K562 (cell line): Measurements from ENCODE around the gene DYSF. TPM values are rescaled to one million over a fixed set of nuclear protein-coding genes. Genes with fewer than 3 reads are reported as not detected.

Experiments
- ARID1B ChIP-seq: fragments of 450-650 bp; IDR thresholded peaks from 2 replicates; pipeline ENCODE4 v1.6.1; 2016; ENCODE audit warnings: antibody characterized with exemption, mild to moderate bottlenecking, inconsistent platforms
- CBFA2T2 ChIP-seq: fragments of 450-650 bp; conservative IDR thresholded peaks from 2 replicates; pipeline ENCODE4 v1.6.1; 2017; ENCODE audit warnings: mild to moderate bottlenecking
- CBFA2T3 ChIP-seq: fragments of 450-650 bp; IDR thresholded peaks from 2 replicates; pipeline ENCODE4 v1.6.1; 2017
- DDX20 ChIP-seq: fragments of 450-650 bp; IDR thresholded peaks from 2 replicates; pipeline ENCODE4 v1.6.1; 2016; ENCODE audit warnings: missing genetic modification characterization, low read depth, mild to moderate bottlenecking, missing compliant biosample characterization, moderate library complexity
- FOXA1 ChIP-seq: fragments of 450-650 bp; IDR thresholded peaks from 2 replicates; pipeline ENCODE4 v1.6.1; 2016; ENCODE audit warnings: mild to moderate bottlenecking, borderline replicate concordance
- HLTF ChIP-seq: fragments of 450-650 bp; IDR thresholded peaks from 2 replicates; pipeline ENCODE4 v1.6.1; 2016
- MTA1 ChIP-seq: fragments of 450-650 bp; IDR thresholded peaks from 2 replicates; pipeline ENCODE4 v1.6.1; 2017; ENCODE audit warnings: borderline replicate concordance
- NFIC ChIP-seq: fragments of 450-650 bp; IDR thresholded peaks from 2 replicates; pipeline ENCODE4 v1.6.1; 2017; ENCODE audit warnings: mild to moderate bottlenecking, inconsistent platforms
- RBM25 ChIP-seq: fragments of 200-400 bp; formaldehyde crosslinking; IDR thresholded peaks from 2 replicates; pipeline ENCODE4 v1.6.1; 2018; ENCODE audit warnings: low read length, low read depth, moderate library complexity; ENCODE audit not compliant: severe bottlenecking
- TAL1 ChIP-seq: fragments of 450-650 bp; IDR thresholded peaks from 2 replicates; pipeline ENCODE4 v1.6.1; 2016; ENCODE audit warnings: mild to moderate bottlenecking
- XRCC4 ChIP-seq: IDR thresholded peaks from one replicate; pipeline ENCODE4 v1.6.1; 2011; ENCODE audit not compliant: insufficient read depth, insufficient read length; ENCODE audit errors: extremely low read depth
- polyA plus RNA-seq, 8 experiments: library from polyadenylated mRNA; depleted of rRNA in 4 of 8; stranded (reverse) in 5 of 8; unstranded in 3 of 8; fragments of >200 nt; fragmentation: Nextera tagmentation in 2 of 8; fragmentation: Illumina TruSeq in 1 of 8; extraction: Ambion mirVana in 2 of 8; extraction: Trizol in 1 of 8; gene quantifications; 2 replicates each; pipeline versions ENCODE4 v1.2.1 to v1.2.3, GENCODE V29; 2011 to 2014; ENCODE audit warnings: inconsistent platforms in 1 of 8, missing spikeins in 1 of 8
- total RNA-seq, 7 experiments: library from RNA; depleted of rRNA in 6 of 7; stranded (reverse); fragments of >200 nt in 6 of 7; fragmentation: Illumina TruSeq in 2 of 7; extraction: Trizol in 2 of 7; gene quantifications; 2 replicates each; pipeline versions ENCODE4 v1.2.1 to v1.2.3, GENCODE V29; 2011 to 2021; ENCODE audit warnings: low replicate concordance in 1 of 7
- TF ChIP-seq, protein P1 (sequence below), 2 experiments: IDR thresholded peaks in 1 of 2; conservative IDR thresholded peaks in 1 of 2; 2 replicates each; pipeline ENCODE4 v1.6.1; 2016; ENCODE audit warnings: low read depth in 2 of 2, mild to moderate bottlenecking in 1 of 2, missing compliant biosample characterization in 1 of 2, missing genetic modification characterization in 1 of 2, moderate library complexity in 1 of 2
- TF ChIP-seq, protein P2 (sequence below): fragments of 450-650 bp; IDR thresholded peaks from one replicate; pipeline ENCODE4 v1.6.1; 2018; ENCODE audit warnings: mild to moderate bottlenecking, moderate library complexity; ENCODE audit not compliant: partially characterized antibody
- TF ChIP-seq, protein P3 (sequence below): fragments of 250-450 bp; sonication (Bioruptor Pico); IDR thresholded peaks from 2 replicates; pipeline ENCODE4 v1.4.0; 2020; ENCODE audit warnings: mild to moderate bottlenecking
- TF ChIP-seq, protein P4 (sequence below): sonication (generic); formaldehyde crosslinking; IDR thresholded peaks from 2 replicates; pipeline ENCODE4 v1.8.0; 2023; ENCODE audit warnings: mild to moderate bottlenecking, missing genetic modification reagents
- TF ChIP-seq, protein P5 (sequence below): fragments of 450-650 bp; IDR thresholded peaks from 2 replicates; pipeline ENCODE4 v1.6.1; 2018; ENCODE audit warnings: mild to moderate bottlenecking, low read depth; ENCODE audit not compliant: partially characterized antibody

The DYSF gene
- total and polyA plus RNA-seq, 9 of the 15 experiments (the other 6 are each of a cell fraction or from before 2014, with no cell fraction given): 0.01 to 0.80 (median 0.29) TPM

DNA sequence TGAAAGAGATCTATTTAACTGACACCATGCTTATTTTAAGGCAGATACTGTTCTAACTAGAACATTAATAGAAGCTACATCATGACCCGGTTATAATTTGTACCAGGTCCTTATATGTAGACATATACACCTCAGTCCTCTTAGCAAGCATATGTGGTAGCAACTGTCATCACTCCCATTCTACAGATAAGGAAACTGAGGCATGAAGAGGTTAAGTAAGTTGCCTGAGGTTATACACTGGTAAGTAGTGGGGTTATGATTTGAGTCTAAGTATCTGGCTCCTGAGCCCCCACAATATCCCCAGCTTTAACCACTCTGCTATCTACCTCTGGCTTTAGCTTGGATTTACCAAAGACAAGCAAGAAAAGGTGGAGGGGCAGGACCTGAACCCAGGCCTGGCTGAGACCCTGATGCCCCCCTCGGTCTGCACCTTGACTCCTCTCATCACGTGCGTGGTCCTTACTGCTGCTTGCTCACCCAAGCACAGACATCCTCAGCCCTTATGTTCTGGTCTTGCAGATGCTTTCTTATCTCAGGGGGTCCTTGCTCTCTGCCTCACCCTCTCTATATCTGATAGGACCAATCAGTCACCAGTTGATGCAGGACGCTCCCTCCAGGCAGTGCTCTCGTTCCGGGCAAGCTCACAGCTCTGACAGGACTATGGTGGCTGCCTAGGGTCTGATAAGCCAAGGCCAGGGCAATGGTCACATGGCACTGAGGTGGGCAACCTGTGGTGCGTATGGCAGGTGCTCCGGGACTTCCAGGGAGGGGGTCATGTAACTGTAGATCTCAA lies 4.0 kb downstream of the DYSF start (continued):
- TF ChIP-seq, protein P1, sequence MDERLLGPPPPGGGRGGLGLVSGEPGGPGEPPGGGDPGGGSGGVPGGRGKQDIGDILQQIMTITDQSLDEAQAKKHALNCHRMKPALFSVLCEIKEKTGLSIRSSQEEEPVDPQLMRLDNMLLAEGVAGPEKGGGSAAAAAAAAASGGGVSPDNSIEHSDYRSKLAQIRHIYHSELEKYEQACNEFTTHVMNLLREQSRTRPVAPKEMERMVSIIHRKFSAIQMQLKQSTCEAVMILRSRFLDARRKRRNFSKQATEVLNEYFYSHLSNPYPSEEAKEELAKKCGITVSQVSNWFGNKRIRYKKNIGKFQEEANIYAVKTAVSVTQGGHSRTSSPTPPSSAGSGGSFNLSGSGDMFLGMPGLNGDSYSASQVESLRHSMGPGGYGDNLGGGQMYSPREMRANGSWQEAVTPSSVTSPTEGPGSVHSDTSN (CRISPR knock-in tag; IDR thresholded peaks at IDR 0.05; ENCODE audit: low read depth): no peak
- TF ChIP-seq, protein P1 (tag; conservative IDR thresholded peaks at IDR 0.05; ENCODE audit: low read depth): no peak
- peak; percentile 47 for TF ChIP-seq CBFA2T2
- TF ChIP-seq DDX20: no peak
- TF ChIP-seq, protein P2, sequence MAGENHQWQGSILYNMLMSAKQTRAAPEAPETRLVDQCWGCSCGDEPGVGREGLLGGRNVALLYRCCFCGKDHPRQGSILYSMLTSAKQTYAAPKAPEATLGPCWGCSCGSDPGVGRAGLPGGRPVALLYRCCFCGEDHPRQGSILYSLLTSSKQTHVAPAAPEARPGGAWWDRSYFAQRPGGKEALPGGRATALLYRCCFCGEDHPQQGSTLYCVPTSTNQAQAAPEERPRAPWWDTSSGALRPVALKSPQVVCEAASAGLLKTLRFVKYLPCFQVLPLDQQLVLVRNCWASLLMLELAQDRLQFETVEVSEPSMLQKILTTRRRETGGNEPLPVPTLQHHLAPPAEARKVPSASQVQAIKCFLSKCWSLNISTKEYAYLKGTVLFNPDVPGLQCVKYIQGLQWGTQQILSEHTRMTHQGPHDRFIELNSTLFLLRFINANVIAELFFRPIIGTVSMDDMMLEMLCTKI: no peak
- no peak for TF ChIP-seq XRCC4
- TF ChIP-seq, protein P3, sequence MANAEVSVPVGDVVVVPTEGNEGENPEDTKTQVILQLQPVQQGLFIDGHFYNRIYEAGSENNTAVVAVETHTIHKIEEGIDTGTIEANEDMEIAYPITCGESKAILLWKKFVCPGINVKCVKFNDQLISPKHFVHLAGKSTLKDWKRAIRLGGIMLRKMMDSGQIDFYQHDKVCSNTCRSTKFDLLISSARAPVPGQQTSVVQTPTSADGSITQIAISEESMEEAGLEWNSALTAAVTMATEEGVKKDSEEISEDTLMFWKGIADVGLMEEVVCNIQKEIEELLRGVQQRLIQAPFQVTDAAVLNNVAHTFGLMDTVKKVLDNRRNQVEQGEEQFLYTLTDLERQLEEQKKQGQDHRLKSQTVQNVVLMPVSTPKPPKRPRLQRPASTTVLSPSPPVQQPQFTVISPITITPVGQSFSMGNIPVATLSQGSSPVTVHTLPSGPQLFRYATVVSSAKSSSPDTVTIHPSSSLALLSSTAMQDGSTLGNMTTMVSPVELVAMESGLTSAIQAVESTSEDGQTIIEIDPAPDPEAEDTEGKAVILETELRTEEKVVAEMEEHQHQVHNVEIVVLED (CRISPR knock-in tag): no peak
- TF ChIP-seq, protein P4, sequence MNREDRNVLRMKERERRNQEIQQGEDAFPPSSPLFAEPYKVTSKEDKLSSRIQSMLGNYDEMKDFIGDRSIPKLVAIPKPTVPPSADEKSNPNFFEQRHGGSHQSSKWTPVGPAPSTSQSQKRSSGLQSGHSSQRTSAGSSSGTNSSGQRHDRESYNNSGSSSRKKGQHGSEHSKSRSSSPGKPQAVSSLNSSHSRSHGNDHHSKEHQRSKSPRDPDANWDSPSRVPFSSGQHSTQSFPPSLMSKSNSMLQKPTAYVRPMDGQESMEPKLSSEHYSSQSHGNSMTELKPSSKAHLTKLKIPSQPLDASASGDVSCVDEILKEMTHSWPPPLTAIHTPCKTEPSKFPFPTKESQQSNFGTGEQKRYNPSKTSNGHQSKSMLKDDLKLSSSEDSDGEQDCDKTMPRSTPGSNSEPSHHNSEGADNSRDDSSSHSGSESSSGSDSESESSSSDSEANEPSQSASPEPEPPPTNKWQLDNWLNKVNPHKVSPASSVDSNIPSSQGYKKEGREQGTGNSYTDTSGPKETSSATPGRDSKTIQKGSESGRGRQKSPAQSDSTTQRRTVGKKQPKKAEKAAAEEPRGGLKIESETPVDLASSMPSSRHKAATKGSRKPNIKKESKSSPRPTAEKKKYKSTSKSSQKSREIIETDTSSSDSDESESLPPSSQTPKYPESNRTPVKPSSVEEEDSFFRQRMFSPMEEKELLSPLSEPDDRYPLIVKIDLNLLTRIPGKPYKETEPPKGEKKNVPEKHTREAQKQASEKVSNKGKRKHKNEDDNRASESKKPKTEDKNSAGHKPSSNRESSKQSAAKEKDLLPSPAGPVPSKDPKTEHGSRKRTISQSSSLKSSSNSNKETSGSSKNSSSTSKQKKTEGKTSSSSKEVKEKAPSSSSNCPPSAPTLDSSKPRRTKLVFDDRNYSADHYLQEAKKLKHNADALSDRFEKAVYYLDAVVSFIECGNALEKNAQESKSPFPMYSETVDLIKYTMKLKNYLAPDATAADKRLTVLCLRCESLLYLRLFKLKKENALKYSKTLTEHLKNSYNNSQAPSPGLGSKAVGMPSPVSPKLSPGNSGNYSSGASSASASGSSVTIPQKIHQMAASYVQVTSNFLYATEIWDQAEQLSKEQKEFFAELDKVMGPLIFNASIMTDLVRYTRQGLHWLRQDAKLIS: no peak
- TF ChIP-seq ARID1B: no peak
- peak; percentile 74 for TF ChIP-seq CBFA2T3
- no peak for TF ChIP-seq MTA1
- no peak for TF ChIP-seq FOXA1
- no peak for TF ChIP-seq NFIC
- no peak for TF ChIP-seq HLTF
- peak; percentile 15; the same call in 1 of the 2 replicates for TF ChIP-seq TAL1
- TF ChIP-seq, protein P5, sequence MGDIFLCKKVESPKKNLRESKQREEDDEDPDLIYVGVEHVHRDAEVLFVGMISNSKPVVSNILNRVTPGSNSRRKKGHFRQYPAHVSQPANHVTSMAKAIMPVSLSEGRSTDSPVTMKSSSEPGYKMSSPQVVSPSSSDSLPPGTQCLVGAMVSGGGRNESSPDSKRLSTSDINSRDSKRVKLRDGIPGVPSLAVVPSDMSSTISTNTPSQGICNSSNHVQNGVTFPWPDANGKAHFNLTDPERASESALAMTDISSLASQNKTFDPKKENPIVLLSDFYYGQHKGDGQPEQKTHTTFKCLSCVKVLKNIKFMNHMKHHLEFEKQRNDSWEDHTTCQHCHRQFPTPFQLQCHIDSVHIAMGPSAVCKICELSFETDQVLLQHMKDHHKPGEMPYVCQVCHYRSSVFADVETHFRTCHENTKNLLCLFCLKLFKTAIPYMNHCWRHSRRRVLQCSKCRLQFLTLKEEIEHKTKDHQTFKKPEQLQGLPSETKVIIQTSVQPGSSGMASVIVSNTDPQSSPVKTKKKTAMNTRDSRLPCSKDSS: no peak
- TF ChIP-seq RBM25: peak; percentile 82
